Measurements from ENCODE around the gene EPN1. TPM values are rescaled to one million over a fixed set of nuclear protein-coding genes. Genes with fewer than 3 reads are reported as not detected.

Gene EPN1
- total and polyA plus RNA-seq, 12 donors, result 20.1 to 235 (median 141) TPM

DNA sequence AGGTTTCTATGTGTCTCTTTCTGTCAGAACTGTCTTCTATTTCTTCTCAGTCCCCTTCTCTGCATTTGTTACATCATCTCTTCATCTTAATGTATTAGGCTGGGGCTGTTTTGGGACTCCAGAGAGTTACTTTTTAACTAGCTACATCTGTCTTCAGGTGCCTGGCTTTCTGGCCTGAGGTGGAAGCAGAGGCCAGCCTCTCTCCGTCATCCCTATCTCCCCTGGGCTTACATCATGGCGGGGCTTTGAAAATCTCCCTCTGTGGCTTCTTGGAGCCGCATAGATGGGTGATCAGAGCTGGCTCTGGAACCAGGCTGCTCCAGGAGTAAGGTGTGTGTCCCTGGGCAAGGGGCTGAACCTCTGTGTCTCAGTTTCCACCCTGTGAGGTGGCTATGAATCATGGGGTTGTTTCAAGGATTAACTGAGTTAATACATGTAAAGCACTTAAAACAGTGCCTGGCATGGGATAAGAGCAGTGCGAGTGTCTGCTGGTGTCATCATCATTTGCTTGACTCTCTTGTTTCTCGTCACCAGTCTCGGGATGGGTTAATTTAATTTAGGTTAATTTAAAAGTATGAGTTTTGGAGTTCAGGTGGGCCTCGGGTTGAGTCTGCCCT, 2.0 kb downstream of the EPN1 start:
- peaks cover 60 to 69% of the 10 kb centered on the region in 2 donors for H3K4me1 ChIP-seq (replicated peaks in 1 of 2)
- H3K36me3 ChIP-seq (replicated peaks in 1 of 2), result peaks cover 0 to 40% of the 10 kb centered on the region in 2 donors
- H3K27me3 ChIP-seq, result no peaks in the 10 kb centered on the region
- peak overlapping the region in 1 of 4 donors; percentile 7 for H3K4me3 ChIP-seq
- TF ChIP-seq POLR2A (IDR thresholded peaks at IDR 0.05), result no peak
- TF ChIP-seq, protein P1, sequence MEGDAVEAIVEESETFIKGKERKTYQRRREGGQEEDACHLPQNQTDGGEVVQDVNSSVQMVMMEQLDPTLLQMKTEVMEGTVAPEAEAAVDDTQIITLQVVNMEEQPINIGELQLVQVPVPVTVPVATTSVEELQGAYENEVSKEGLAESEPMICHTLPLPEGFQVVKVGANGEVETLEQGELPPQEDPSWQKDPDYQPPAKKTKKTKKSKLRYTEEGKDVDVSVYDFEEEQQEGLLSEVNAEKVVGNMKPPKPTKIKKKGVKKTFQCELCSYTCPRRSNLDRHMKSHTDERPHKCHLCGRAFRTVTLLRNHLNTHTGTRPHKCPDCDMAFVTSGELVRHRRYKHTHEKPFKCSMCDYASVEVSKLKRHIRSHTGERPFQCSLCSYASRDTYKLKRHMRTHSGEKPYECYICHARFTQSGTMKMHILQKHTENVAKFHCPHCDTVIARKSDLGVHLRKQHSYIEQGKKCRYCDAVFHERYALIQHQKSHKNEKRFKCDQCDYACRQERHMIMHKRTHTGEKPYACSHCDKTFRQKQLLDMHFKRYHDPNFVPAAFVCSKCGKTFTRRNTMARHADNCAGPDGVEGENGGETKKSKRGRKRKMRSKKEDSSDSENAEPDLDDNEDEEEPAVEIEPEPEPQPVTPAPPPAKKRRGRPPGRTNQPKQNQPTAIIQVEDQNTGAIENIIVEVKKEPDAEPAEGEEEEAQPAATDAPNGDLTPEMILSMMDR (IDR thresholded peaks at IDR 0.05), result no peak
- WGBS, 4 donors, result 45 to 60% (median 54%) methylated on average over 6 to 7 of the region's 7 CpGs
- no peak for DNase-seq
- H3K27ac ChIP-seq, result peak overlapping the region; percentile 0 to 88 (median 83)
- intact Hi-C loops (cut with DNase I), result no loop called here
- no peaks in the 10 kb centered on the region for H3K9me3 ChIP-seq (replicated peaks in 1 of 3)

DNA sequence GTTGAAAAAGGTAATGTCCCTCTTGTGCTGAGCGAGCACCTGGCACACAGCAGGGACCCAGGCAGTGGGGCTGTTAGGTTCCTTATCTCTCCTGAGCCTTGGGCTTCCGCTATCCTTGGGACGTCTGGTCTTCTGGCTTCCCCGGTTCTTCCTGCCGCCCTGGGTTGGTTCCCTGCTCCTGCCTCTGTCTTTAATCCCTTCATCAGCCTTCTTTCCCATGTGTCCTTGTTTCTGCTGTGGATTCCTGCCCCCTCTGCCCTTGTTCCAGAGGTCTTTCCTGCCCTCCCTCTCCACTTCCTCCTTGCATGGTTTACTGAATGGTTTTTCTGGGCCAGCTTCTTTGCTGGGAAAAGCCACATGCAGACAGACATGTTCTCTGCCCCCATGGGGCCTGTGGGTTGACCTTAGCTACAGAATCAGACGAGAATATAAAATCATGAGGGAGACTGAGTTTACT, 2.6 kb downstream of the EPN1 start:
- no peak for TF ChIP-seq POLR2A (IDR thresholded peaks at IDR 0.05)
- TF ChIP-seq, protein P1 (IDR thresholded peaks at IDR 0.05), result no peak
- peak in 6 of 7 donors; percentile 46 to 70 (median 58) for DNase-seq
- Histone ChIP-seq H3K9me3 (replicated peaks in 1 of 3) (no peaks in the 10 kb centered on the region), H3K4me1 (replicated peaks in 1 of 2) (peaks cover 64 to 74% of the 10 kb centered on the region in 2 donors), H3K4me3 (peak overlapping the region in 1 of 4 donors; percentile 11), H3K27me3 (no peaks in the 10 kb centered on the region), H3K36me3 (replicated peaks in 1 of 2) (peaks cover 0 to 46% of the 10 kb centered on the region in 2 donors), H3K27ac (peak overlapping the region; percentile 0 to 88 (median 83))
- intact Hi-C loops (cut with DNase I), result no loop called here
- WGBS, 4 donors, result 17 to 29% (median 26%) methylated on average over 6 of the region's 6 CpGs

DNA sequence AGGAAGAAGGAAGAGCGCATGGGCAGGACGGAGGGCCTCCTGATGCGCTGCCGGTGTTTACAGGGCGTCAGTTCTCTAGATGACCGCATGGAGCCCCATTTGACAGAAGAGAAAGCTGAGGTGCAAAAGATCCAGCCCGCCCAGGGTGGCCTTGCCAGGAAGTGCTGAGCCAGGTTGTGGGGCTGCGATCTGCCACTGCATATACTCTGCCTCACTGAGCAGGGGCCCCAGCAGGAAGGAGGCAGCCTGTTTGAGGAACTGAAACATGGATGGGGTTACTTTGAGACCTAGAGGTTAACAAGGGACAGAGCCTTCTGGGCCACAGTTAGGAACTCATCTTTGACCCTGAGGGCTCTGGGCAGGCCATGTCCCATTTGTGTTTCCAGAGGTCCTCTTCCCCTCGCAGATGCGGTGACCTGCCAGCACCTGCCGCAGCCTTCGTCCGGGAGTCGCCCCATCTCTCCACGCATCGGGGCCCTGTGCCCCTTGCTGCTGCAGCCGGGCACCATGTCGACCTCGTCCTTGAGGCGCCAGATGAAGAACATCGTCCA, 3.2 kb downstream of the EPN1 start:
- Histone ChIP-seq H3K9me3 (replicated peaks in 1 of 3) (no peaks in the 10 kb centered on the region), H3K4me3 (peak overlapping the region in 1 of 4 donors; percentile 11), H3K36me3 (replicated peaks in 1 of 2) (peaks cover 0 to 52% of the 10 kb centered on the region in 2 donors), H3K4me1 (replicated peaks in 1 of 2) (peaks cover 64 to 74% of the 10 kb centered on the region in 2 donors), H3K27me3 (no peaks in the 10 kb centered on the region), H3K27ac (peak overlapping the region; percentile 0 to 88 (median 83))
- DNase-seq, result peak in 6 of 7 donors; percentile 37 to 71 (median 60)
- intact Hi-C loops (cut with DNase I), result no loop called here
- no peak for TF ChIP-seq POLR2A (IDR thresholded peaks at IDR 0.05)
- TF ChIP-seq, protein P1 (IDR thresholded peaks at IDR 0.05), result no peak
- 49 to 57% (median 53%) methylated on average over 12 to 21 of the region's 21 CpGs for WGBS, 4 donors

DNA sequence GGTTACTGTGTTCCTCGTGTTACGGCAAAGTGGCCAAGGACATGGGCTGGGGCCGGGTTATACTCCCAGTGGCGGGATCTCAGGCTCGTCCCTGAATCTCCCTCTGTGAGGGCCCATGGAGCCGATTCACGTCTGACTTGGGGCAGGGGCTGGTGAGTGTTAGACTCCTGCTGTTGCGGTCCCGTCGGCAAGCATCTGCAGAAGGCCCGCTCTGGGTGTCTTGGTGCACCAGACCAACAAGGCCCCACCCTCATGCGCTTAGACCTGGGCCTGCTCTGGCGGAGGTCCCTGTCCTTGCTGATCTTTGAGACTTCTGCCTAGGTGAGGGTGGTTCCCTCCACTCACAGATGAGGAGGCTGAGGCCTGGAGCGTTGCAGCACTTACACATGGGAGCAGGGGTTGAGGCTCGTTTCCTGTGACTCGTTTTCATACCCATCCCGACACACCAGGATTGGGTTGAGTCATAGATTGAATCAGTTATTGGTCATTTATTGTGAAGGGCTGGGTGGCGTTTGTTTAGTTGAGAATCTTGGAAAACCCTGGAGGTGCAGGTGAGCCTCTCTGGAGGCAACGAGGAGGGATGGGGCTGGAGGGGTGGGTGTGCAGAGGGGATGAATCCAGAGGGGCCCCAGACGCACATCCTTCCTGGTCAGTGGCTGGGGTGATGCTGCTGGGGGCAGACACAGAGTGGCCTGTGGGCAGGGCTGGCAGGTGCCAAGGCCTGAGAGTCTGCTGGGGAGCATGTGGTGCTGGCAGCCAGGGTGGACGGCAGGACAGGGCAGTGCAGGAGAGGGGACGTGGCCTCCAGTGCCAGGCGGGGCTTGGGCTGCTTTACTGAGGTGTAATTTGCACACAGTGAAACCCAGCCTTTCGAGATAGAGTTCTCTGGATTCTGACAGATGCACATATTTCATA, 4.6 kb downstream of the EPN1 start:
- TF ChIP-seq, protein P1 (IDR thresholded peaks at IDR 0.05), result no peak
- no peak for TF ChIP-seq POLR2A (IDR thresholded peaks at IDR 0.05)
- intact Hi-C loops (cut with DNase I), result no loop called here
- H3K27me3 ChIP-seq, result no peaks in the 10 kb centered on the region
- peak overlapping the region in 3 of 5 donors; percentile 59 to 88 (median 87) for H3K27ac ChIP-seq
- DNase-seq, result peak in 1 of 7 donors; percentile 46
- 58 to 69% (median 63%) methylated on average over 17 to 24 of the region's 24 CpGs for WGBS, 4 donors
- H3K4me1 ChIP-seq (replicated peaks in 1 of 2), result peaks cover 71 to 81% of the 10 kb centered on the region in 2 donors
- no peaks in the 10 kb centered on the region for H3K9me3 ChIP-seq (replicated peaks in 1 of 3)
- H3K36me3 ChIP-seq (replicated peaks in 1 of 2), result peaks cover 0 to 52% of the 10 kb centered on the region in 2 donors
- no peak overlapping the region for H3K4me3 ChIP-seq
